ENCODE measurements around the gene AFMID. TPM values are rescaled to one million over a fixed set of nuclear protein-coding genes. Genes with fewer than 3 reads are reported as not detected.

Gene AFMID
- total and polyA plus RNA-seq, 2 of the 13 experiments (the other 11 are each of a cell fraction or from before 2014, with no cell fraction given): 249 to 270 TPM

- TF ChIP-seq DZIP1 (CRISPR knock-in tag; IDR thresholded peaks at IDR 0.05) (peak; percentile 90; the same call in 1 of the 2 replicates), ZNF772 (CRISPR knock-in tag; IDR thresholded peaks at IDR 0.05) (peak; percentile 88; the same call in 1 of the 2 replicates), KLF15 (CRISPR knock-in tag; IDR thresholded peaks at IDR 0.05; ENCODE audit: borderline replicate concordance) (peak; percentile 47; the same call in 1 of the 2 replicates), IKZF4 (CRISPR knock-in tag; IDR thresholded peaks at IDR 0.05; ENCODE audit: borderline replicate concordance, low read depth, not compliant biosample characterization) (peak; percentile 71), LBX2 (CRISPR knock-in tag; IDR thresholded peaks at IDR 0.05; ENCODE audit: borderline replicate concordance) (0 out of 2 replicates have a peak, but pooled peaks have one; percentile 77), SMAD9 (CRISPR knock-in tag; IDR thresholded peaks at IDR 0.05) (0 out of 2 replicates have a peak, but pooled peaks have one; percentile 47), ZBTB21 (CRISPR knock-in tag; IDR thresholded peaks at IDR 0.05) (no peak), FOXA1 (IDR thresholded peaks at IDR 0.05) (no peak), FOXA1 (CRISPR knock-in tag; IDR thresholded peaks at IDR 0.05) (no peak), MEIS1 (CRISPR knock-in tag; IDR thresholded peaks at IDR 0.05; ENCODE audit: borderline replicate concordance) (no peak; the same call in 1 of the 2 replicates), FOXC1 (CRISPR knock-in tag; IDR thresholded peaks at IDR 0.05; ENCODE audit: borderline replicate concordance) (peak; percentile 97), ZNF224 (CRISPR knock-in tag; IDR thresholded peaks at IDR 0.05) (peak; percentile 99), NFYC (CRISPR knock-in tag; IDR thresholded peaks at IDR 0.05) (0 out of 2 replicates have a peak, but pooled peaks have one; percentile 29), ZNF350 (CRISPR knock-in tag; IDR thresholded peaks at IDR 0.05; ENCODE audit: borderline replicate concordance, low read depth) (no peak; the same call in 1 of the 2 replicates)
- TF ChIP-seq, protein P1, sequence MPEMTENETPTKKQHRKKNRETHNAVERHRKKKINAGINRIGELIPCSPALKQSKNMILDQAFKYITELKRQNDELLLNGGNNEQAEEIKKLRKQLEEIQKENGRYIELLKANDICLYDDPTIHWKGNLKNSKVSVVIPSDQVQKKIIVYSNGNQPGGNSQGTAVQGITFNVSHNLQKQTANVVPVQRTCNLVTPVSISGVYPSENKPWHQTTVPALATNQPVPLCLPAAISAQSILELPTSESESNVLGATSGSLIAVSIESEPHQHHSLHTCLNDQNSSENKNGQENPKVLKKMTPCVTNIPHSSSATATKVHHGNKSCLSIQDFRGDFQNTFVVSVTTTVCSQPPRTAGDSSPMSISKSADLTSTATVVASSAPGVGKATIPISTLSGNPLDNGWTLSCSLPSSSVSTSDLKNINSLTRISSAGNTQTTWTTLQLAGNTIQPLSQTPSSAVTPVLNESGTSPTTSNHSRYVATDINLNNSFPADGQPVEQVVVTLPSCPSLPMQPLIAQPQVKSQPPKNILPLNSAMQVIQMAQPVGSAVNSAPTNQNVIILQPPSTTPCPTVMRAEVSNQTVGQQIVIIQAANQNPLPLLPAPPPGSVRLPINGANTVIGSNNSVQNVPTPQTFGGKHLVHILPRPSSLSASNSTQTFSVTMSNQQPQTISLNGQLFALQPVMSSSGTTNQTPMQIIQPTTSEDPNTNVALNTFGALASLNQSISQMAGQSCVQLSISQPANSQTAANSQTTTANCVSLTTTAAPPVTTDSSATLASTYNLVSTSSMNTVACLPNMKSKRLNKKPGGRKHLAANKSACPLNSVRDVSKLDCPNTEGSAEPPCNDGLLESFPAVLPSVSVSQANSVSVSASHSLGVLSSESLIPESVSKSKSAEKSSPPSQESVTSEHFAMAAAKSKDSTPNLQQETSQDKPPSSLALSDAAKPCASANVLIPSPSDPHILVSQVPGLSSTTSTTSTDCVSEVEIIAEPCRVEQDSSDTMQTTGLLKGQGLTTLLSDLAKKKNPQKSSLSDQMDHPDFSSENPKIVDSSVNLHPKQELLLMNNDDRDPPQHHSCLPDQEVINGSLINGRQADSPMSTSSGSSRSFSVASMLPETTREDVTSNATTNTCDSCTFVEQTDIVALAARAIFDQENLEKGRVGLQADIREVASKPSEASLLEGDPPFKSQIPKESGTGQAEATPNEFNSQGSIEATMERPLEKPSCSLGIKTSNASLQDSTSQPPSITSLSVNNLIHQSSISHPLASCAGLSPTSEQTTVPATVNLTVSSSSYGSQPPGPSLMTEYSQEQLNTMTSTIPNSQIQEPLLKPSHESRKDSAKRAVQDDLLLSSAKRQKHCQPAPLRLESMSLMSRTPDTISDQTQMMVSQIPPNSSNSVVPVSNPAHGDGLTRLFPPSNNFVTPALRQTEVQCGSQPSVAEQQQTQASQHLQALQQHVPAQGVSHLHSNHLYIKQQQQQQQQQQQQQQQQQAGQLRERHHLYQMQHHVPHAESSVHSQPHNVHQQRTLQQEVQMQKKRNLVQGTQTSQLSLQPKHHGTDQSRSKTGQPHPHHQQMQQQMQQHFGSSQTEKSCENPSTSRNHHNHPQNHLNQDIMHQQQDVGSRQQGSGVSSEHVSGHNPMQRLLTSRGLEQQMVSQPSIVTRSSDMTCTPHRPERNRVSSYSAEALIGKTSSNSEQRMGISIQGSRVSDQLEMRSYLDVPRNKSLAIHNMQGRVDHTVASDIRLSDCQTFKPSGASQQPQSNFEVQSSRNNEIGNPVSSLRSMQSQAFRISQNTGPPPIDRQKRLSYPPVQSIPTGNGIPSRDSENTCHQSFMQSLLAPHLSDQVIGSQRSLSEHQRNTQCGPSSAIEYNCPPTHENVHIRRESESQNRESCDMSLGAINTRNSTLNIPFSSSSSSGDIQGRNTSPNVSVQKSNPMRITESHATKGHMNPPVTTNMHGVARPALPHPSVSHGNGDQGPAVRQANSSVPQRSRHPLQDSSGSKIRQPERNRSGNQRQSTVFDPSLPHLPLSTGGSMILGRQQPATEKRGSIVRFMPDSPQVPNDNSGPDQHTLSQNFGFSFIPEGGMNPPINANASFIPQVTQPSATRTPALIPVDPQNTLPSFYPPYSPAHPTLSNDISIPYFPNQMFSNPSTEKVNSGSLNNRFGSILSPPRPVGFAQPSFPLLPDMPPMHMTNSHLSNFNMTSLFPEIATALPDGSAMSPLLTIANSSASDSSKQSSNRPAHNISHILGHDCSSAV (CRISPR knock-in tag; IDR thresholded peaks at IDR 0.05; ENCODE audit: borderline replicate concordance): no peak
- TF ChIP-seq, protein P2, sequence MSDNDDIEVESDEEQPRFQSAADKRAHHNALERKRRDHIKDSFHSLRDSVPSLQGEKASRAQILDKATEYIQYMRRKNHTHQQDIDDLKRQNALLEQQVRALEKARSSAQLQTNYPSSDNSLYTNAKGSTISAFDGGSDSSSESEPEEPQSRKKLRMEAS (IDR thresholded peaks at IDR 0.05): peak; percentile 94
Measured at GRCh38 chr17:78253946-78254672, 66.9 kb downstream of the AFMID start (continued).

Data from HepG2 (cell line).